GM12878 (cell line): ENCODE data around the gene RPRD2.

Source experiments
- CTCF ChIP-seq, 3 experiments: IDR thresholded peaks in 2 of 3; conservative IDR thresholded peaks in 1 of 3; 2 replicates each; pipeline ENCODE4 v1.5.1; 2011; ENCODE audit warnings: low read depth in 3 of 3, low read length in 3 of 3, mild to moderate bottlenecking in 3 of 3, control low read depth in 2 of 3, moderate library complexity in 2 of 3, inconsistent platforms in 1 of 3, mixed read lengths in 1 of 3; ENCODE audit not compliant: control insufficient read depth in 2 of 3, insufficient read depth in 1 of 3; ENCODE audit errors: extremely low read depth in 1 of 3
- EP300 ChIP-seq, 2 experiments: fragments of 150-350 bp in 1 of 2; IDR thresholded peaks; 2 replicates each; pipeline ENCODE4 v1.6.1; 2011 to 2012; ENCODE audit warnings: low read depth in 2 of 2, low read length in 2 of 2, borderline replicate concordance in 1 of 2, improper control_type of control experiment in 1 of 2, inconsistent platforms in 1 of 2; ENCODE audit not compliant: control insufficient read depth in 1 of 2
- HDAC2 ChIP-seq: fragments of 200-600 bp; sonication (generic); IDR thresholded peaks from 2 replicates; pipeline ENCODE4 v1.6.1; 2017
- MYC ChIP-seq: IDR thresholded peaks from 2 replicates; pipeline ENCODE4 v1.6.1; 2011; ENCODE audit warnings: mild to moderate bottlenecking, low read length, moderate library complexity, inconsistent platforms; ENCODE audit not compliant: insufficient read depth, insufficient replicate concordance, insufficient read length, severe bottlenecking
- NFYA ChIP-seq: IDR thresholded peaks from 2 replicates; pipeline ENCODE4 v1.6.1; 2011; ENCODE audit warnings: low read depth, mild to moderate bottlenecking, low read length, improper control_type of control experiment, borderline replicate concordance
- POLR2A ChIP-seq: IDR thresholded peaks from 2 replicates; pipeline ENCODE4 v1.6.1; 2011; ENCODE audit warnings: low read depth, mild to moderate bottlenecking, low read length
- POU2F2 ChIP-seq: IDR thresholded peaks from 3 replicates; pipeline ENCODE4 v1.6.1; 2011; ENCODE audit warnings: low read depth, mild to moderate bottlenecking, low read length, borderline replicate concordance
- RAD21 ChIP-seq: IDR thresholded peaks from 2 replicates; pipeline ENCODE4 v1.6.1; 2011; ENCODE audit warnings: mild to moderate bottlenecking, low read depth, low read length, moderate library complexity; ENCODE audit not compliant: insufficient read depth
- RCOR1 ChIP-seq: conservative IDR thresholded peaks from 2 replicates; pipeline ENCODE4 v1.6.1; 2012; ENCODE audit warnings: low read depth, low read length, improper control_type of control experiment
- RFX5 ChIP-seq: IDR thresholded peaks from 2 replicates; pipeline ENCODE4 v1.6.1; 2011; ENCODE audit warnings: low read depth, low read length, improper control_type of control experiment
- USF2 ChIP-seq: IDR thresholded peaks from 2 replicates; pipeline ENCODE4 v1.6.1; 2011; ENCODE audit warnings: low read depth, low read length, improper control_type of control experiment, borderline replicate concordance

- TF ChIP-seq HDAC2 (no peak), POLR2A (no peak), MYC (no peak), RAD21 (no peak), CTCF (IDR thresholded peaks at IDR 0.05 in 2 of 3, conservative IDR thresholded peaks at IDR 0.05 in 1 of 3; ENCODE audit: control insufficient read depth in 2 of 3, extremely low read depth in 1 of 3, insufficient read depth in 1 of 3, low read depth in 3 of 3, low read length in 3 of 3) (no peak), NFYA (no peak), POU2F2 (no peak), USF2 (no peak), RFX5 (no peak), EP300 (IDR thresholded peaks at IDR 0.05; ENCODE audit: borderline replicate concordance in 1 of 2, control insufficient read depth in 1 of 2, low read depth in 2 of 2, low read length in 2 of 2) (no peak), RCOR1 (no peak)
Measured at GRCh38 chr1:150511551-150511950, 147.6 kb downstream of the RPRD2 start.
